GM12865 (cell line): Measurements from ENCODE around the gene PSMC2.

Source experiments
- DNase-seq: peaks from one replicate; pipeline ENCODE4 v3.0.0; 2010; ENCODE audit warnings: low read depth
- H3K4me3 ChIP-seq: 2 replicates; pipeline ENCODE4 v1.5.1; 2011; ENCODE audit warnings: mild to moderate bottlenecking, low read depth, low read length, control low read depth
- TF ChIP-seq, protein P1 (sequence below): IDR thresholded peaks from 2 replicates; pipeline ENCODE4 v1.5.1; 2011; ENCODE audit warnings: low read length, control low read depth, low read depth, inconsistent platforms; ENCODE audit not compliant: insufficient read depth; ENCODE audit errors: missing control alignments

The PSMC2 gene

DNA sequence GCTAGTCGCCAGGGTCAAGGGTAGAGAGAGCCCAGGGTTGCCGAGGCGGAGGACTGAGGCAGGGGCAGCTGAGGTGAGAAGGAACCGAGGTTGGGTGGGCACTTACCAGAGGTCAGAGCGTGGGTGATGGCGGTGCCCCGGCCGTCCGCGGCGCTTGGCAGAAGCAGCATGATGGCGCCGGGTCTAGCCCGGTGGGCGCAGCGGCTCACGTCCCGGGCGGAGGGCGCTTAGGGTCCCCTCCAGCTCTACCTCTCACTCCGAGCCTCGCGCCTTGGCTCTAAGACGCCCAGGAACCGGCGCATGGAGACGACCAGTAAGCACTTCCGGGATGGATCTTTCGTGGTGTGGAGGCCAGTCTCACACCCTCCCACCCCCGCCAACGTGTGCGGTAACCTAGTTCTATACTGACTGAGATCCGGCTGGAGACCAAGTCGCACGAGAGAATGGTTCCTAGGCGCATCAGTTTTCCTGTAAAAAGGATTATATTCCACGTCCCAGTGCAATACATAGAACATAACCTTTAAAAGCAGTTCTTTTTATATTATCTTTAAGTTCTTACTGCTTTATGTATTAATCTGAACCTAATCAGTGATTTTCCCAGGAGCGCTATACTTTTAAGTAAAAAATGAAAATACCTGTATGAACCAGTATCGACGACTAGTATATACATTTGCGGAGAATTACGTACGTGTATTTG lies 2.8 kb upstream of the PSMC2 start, which contains the start of gene DNAJC2:
Gene DNAJC2 (minus strand): TSS at position 315 of the 697 bp plus-strand sequence. CDS start 145 bp downstream, at position 170.
- peak; percentile 96 for DNase-seq
- TF ChIP-seq, protein P1, sequence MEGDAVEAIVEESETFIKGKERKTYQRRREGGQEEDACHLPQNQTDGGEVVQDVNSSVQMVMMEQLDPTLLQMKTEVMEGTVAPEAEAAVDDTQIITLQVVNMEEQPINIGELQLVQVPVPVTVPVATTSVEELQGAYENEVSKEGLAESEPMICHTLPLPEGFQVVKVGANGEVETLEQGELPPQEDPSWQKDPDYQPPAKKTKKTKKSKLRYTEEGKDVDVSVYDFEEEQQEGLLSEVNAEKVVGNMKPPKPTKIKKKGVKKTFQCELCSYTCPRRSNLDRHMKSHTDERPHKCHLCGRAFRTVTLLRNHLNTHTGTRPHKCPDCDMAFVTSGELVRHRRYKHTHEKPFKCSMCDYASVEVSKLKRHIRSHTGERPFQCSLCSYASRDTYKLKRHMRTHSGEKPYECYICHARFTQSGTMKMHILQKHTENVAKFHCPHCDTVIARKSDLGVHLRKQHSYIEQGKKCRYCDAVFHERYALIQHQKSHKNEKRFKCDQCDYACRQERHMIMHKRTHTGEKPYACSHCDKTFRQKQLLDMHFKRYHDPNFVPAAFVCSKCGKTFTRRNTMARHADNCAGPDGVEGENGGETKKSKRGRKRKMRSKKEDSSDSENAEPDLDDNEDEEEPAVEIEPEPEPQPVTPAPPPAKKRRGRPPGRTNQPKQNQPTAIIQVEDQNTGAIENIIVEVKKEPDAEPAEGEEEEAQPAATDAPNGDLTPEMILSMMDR: no peak

DNA sequence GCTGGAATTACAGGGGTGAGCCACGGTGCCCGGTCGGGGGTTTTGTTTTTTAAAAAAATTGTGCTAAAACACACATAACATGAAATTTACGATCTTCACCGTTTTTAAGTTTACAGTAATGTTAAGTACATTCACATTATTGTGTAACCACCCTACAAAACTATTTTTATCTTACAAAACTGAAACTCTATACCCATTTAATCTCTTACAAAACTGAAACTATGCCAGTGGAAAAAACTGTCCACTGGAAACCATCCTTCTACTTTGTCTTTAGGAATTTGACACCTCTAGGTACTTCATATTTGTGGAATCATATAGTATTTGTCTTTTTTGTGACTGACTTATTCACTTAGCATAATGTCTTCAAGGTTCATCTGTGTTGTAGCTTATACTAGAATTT lies 1.0 kb upstream of the PSMC2 start:
- H3K4me3 ChIP-seq: no peak overlapping the region
- DNase-seq: no peak
- TF ChIP-seq, protein P1: no peak

More for the DNA sequence above, 2.8 kb upstream of the PSMC2 start, which contains the start of gene DNAJC2:
- H3K4me3 ChIP-seq: peak within 1 kb of the TSS; percentile 65

DNA sequence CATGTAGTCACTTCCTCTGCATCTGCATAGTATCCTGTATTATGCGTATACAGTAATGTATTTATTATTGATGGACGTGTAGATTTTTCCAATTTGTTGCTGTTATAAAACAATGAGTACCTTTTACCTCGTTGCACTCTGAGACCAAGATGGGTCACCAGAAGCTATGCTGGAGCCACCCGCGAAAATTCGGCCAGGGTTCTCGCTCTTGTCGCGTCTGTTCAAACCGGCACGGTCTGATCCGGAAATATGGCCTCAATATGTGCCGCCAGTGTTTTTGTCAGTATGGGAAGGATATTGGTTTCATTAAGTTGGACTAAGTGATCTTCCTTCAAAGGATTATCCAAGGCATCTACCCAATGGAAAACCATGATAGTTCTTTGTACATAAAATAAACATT lies 1.0 kb downstream of the PSMC2 start:
- DNase-seq: peak; percentile 3
- TF ChIP-seq, protein P1: no peak

DNA sequence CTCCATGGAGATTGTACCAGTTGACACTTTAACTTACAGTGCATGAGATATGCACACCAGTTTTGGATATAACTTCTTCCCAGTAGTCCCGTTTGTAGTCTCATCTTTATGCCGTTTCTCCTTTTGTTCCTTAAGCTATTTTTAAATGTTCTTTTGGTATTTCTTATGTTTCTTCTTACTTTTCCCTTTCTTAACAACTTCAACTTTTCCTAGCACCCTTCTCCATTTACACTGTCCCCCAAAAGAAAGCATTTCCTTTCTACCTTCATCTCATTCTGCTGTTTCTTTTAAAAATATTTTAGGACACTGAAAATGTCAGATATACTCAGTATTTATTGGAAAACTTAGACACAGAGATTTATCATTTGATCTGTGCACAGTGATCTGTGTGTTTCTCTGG lies 1.5 kb downstream of the PSMC2 start:
- no peak for DNase-seq
- H3K4me3 ChIP-seq: peak overlapping the region; percentile 80
- TF ChIP-seq, protein P1: no peak

More for the DNA sequence above, 1.0 kb downstream of the PSMC2 start:
- peak overlapping the region; percentile 80 for H3K4me3 ChIP-seq

DNA sequence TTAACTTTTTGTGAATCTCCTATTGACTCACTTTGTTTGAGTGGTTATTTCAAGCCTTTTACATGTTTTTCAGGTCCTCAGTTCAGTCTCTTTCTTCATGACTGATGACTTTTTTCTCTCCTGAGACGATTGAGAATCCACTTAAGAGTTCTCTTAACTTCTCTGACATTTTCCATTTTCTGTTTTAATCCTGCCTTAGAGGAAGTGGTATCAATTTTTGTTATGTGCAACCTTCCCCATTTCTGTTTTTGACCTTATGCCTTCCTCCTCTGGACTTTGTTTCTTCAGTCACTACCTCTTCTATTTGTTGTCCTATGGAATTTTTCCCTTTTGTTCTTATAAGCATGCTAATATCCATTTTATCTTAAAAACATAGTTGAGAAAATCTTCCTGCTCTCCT lies 2.4 kb downstream of the PSMC2 start:
- peak overlapping the region; percentile 80 for H3K4me3 ChIP-seq
- DNase-seq: peak; percentile 3
- TF ChIP-seq, protein P1: no peak

DNA sequence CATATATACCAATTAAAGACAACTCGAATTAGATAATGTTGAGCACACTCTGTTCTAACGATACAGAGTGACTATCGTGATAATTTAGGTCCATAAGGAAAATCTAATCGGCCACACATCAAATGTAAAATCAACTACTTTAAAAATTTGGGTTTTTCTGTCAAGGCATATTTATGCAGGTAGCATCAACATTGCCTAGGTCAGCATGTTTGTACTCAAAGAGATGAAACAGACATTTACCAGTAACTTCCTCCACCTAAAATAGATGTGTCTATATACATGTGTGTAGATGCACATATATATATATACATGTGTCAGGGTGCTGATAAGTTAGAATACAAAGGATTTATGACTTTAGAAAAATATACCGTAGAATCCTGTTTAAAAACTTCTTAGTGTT lies 22.0 kb downstream of the PSMC2 start:
- TF ChIP-seq, protein P1: no peak
- no peak for DNase-seq
- no peak overlapping the region for H3K4me3 ChIP-seq
